Endothelial cell of umbilical vein (primary cell): ENCODE measurements around the gene U2AF2.

ENCODE experiments used
- EZH2 ChIP-seq: IDR thresholded peaks from 2 replicates; pipeline ENCODE4 v1.6.1; 2012; ENCODE audit warnings: borderline replicate concordance, low read depth, mild to moderate bottlenecking, moderate library complexity, low read length, inconsistent platforms; ENCODE audit not compliant: severe bottlenecking
- GATA2 ChIP-seq: IDR thresholded peaks from 2 replicates; pipeline ENCODE4 v1.7.0; 2011; ENCODE audit warnings: low read depth, mild to moderate bottlenecking, moderate library complexity, mixed read lengths, low read length; ENCODE audit not compliant: insufficient read length, insufficient read depth
- MYC ChIP-seq: IDR thresholded peaks from one replicate; pipeline ENCODE4 v1.6.1; 2011; ENCODE audit warnings: mild to moderate bottlenecking, low read depth, low read length
- POLR2A ChIP-seq: IDR thresholded peaks from 2 replicates; pipeline ENCODE4 v1.6.1; 2012; ENCODE audit warnings: low read depth, mild to moderate bottlenecking, control low read depth, low read length
- POLR2AphosphoS5 ChIP-seq: IDR thresholded peaks from 2 replicates; pipeline ENCODE4 v1.6.1; 2012; ENCODE audit warnings: low read depth, mild to moderate bottlenecking, control low read depth, low read length, moderate library complexity; ENCODE audit not compliant: insufficient read depth
- TF ChIP-seq, protein P1 (sequence below), 2 donors: IDR thresholded peaks; 1 replicate in 1 of 2; 2 replicates in 1 of 2; pipeline ENCODE4 v1.5.1; 2011; ENCODE audit warnings: low read length in 2 of 2, mild to moderate bottlenecking in 2 of 2, moderate library complexity in 2 of 2, control low read depth in 1 of 2, inconsistent platforms in 1 of 2, low read depth in 1 of 2; ENCODE audit not compliant: insufficient read depth in 1 of 2; ENCODE audit errors: extremely low read depth in 1 of 2
- TF ChIP-seq, protein P2 (sequence below): IDR thresholded peaks from 2 replicates; pipeline ENCODE4 v1.6.1; 2011; ENCODE audit not compliant: insufficient read depth, insufficient read length

DNA sequence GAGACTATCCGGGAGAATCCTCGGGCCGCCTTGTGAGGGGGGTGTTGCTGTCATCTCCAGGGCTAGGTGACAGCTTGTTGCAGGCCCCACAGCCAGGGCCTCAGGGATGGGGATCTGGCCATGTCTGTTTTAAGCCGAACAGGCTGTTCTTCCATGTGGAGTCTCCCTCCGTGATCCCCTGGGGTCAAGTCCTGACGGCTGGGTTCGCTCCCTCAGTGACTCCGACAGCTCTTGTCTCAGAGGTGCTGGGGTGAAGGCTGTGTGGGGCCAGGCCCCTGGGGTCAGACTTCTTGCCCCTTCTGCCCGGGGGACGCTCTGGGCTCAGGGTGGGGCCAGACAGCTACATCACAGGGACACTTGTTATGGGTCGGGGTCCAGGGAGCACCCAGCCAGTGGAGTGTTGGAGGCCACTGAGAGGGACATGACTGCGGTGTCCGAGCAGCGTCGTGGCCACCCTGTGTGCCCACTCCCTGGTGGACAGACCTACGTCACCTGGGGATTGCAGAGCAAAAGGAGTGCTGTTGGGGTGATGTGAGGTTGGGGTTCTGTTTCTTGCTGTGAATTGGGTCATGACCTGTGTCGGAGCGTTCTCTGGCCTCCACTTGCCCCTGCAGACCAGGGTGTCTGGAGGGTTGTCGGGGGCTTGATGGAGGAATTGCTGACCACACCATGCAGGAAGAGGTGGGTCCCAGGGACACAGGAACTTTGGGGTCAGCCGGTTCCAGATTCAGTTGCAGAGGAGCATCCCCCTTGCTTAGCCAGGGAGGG is 41.6 kb downstream of the U2AF2 start:
- TF ChIP-seq, protein P1, sequence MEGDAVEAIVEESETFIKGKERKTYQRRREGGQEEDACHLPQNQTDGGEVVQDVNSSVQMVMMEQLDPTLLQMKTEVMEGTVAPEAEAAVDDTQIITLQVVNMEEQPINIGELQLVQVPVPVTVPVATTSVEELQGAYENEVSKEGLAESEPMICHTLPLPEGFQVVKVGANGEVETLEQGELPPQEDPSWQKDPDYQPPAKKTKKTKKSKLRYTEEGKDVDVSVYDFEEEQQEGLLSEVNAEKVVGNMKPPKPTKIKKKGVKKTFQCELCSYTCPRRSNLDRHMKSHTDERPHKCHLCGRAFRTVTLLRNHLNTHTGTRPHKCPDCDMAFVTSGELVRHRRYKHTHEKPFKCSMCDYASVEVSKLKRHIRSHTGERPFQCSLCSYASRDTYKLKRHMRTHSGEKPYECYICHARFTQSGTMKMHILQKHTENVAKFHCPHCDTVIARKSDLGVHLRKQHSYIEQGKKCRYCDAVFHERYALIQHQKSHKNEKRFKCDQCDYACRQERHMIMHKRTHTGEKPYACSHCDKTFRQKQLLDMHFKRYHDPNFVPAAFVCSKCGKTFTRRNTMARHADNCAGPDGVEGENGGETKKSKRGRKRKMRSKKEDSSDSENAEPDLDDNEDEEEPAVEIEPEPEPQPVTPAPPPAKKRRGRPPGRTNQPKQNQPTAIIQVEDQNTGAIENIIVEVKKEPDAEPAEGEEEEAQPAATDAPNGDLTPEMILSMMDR (IDR thresholded peaks at IDR 0.05; ENCODE audit: extremely low read depth in 1 of 2, insufficient read depth in 1 of 2, low read depth in 1 of 2, low read length in 2 of 2): no peak
- TF ChIP-seq, protein P2, sequence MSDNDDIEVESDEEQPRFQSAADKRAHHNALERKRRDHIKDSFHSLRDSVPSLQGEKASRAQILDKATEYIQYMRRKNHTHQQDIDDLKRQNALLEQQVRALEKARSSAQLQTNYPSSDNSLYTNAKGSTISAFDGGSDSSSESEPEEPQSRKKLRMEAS: no peak
- TF ChIP-seq POLR2A (no peak), EZH2 (no peak), MYC (no peak), POLR2AphosphoS5 (no peak), GATA2 (no peak)
